ENCODE results near the gene VAV1.
"Not testable (repeated sequence)": the region's sequence is repeated elsewhere in the genome, so short reads cannot be mapped to it uniquely, and the experiment has no call there.

The VAV1 gene

DNA sequence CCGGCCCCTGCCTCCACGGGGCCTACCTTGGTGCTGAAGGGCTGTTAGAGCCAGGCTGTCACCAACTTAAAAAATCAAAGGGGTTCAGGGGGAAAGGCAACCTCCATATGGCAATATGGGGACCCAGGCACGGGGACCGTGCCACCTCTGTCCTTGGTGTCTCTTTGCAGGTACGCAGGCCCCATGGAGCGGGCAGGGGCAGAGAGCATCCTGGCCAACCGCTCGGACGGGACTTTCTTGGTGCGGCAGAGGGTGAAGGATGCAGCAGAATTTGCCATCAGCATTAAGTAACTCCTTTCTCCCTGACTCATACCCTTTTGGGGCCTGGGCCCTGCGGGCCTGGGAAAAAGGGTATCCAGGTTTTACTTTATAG lies 75.3 kb downstream of the VAV1 start:
- DNase-seq (ENCODE audit: low read depth, low spot score), result no peak

DNA sequence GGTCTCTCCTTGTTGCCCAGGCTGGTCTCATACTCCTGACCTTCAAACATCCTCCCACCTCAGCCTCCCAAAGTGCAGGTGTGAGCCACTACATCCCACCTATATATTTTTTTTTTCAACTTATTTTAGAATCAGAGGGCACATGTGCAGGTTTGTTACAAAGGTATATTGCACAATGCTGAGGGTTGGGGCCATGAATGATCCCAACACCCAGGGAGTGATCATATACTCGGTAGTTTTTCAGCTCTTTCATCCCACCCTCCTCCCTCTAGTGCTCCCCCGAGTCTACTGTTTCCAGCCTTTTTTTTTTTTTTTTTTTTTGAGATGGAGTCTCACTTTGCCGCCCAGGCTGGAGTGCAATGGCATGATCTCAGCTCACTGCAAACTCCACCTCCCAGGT lies 76.5 kb downstream of the VAV1 start:
- DNase-seq (ENCODE audit: low read depth, low spot score), result no peak

GRCh38 chr19:6849876-6850275 lies 77.4 kb downstream of the VAV1 start:
- DNase-seq (ENCODE audit: low read depth, low spot score), result no peak

- DNase-seq (ENCODE audit: low read depth, low spot score), result no peak
Observed at GRCh38 chr19:6851359-6851758, 78.9 kb downstream of the VAV1 start.

DNA sequence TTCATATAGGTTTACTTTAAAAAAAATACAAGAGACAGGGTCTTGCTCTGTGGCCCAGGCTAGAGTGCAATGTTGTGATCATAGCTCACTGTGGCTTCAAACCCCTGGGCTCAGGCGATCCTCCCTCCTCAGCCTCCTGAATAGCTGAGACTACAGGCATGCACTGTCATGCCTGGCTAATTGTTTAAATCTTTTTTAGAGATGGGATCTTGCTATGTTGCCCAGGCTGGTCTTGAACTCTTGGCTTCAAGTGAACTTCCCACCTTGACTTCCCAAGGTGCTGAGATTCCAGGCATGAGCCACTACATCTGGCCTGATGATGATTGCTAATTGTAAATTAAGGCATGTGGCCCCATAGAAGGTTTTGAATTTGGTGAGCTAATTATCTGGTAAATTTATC lies 79.5 kb downstream of the VAV1 start:
- no peak for DNase-seq (ENCODE audit: low read depth, low spot score)

DNA sequence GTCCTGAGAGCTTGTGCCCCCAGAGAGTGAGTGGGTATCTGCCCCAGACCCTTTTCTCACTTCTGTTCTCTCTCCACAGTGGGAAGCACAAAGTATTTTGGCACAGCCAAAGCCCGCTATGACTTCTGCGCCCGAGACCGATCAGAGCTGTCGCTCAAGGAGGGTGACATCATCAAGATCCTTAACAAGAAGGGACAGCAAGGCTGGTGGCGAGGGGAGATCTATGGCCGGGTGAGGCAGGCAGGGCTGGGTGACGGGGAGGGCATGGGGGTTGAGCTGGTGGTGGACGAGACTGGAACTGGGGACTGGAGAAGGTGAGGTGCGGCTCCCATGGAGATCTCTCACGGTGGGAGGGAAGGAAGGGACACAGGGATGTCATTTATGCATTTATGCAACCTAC lies 81.4 kb downstream of the VAV1 start:
- DNase-seq (ENCODE audit: low read depth, low spot score), result no peak

DNA sequence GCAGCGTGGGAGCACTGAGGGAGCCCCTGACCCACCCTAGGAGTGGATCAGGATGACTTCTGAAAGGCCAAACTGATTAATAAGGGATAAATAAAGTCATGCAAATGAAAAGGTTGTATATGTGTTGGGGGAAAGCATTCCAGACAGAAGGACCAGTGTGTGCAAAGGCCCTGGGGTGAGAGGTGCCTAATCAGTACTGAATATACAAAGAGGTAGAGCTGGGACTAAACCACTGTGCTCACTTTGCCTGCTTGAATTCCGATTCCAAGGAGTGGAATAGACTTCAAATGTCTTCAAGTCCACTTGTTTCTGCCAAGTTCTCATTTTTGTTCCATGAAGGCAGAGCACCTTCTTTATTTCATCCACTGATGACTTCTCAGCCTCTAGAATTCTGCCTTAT lies 82.2 kb downstream of the VAV1 start:
- no peak for DNase-seq (ENCODE audit: low read depth, low spot score)

- no peak for DNase-seq (ENCODE audit: low read depth, low spot score)
Observed at GRCh38 chr19:6856749-6857372, 84.4 kb downstream of the VAV1 start.

DNA sequence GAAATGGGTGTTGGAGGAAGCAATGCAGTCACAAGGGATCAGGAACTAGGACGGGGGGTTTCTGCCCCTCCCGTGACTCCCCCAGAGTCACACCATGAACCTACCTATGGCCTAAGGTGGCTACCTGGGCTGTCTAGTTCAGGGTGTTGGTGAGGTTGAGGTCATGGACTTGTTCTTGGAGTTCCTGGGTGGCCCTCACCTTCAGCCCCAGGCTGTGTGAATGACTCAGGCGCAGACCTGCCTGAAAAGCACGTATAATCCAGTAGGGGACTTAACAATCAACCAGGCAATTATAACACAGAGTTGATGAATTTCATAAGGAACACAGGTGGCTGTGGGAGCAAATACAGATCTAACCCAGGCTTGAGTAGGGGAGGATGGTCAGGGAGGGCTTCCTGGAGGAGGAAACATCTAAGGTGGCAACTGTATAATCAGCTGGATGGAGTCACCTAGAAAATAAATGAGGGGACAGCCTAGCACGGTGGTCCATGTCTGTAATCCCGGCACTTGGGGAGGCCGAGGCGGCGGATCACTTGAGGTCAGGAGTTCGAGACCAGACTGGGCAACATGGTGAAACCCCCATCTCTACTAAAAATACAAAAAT lies 89.3 kb downstream of the VAV1 start:
- peak; percentile 12 for DNase-seq (ENCODE audit: low read depth, low spot score)

DNA sequence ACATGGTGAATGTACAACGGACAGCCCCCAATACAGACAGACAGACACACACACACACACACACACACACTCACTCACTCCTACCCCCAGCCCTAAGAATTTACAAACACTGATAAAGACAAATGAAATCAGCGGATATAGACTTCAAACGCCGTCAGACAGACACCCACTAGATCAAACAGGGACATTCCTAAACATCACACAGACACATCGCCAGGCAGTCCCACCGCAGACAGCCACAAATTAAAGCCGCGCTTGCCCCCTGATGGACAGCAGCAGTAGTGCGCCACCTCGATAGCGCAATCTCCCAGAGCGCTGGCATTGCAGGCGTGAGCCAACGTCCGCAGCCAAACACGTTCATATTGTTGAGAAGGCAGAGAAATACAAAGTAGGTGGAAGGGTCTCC lies 90.2 kb downstream of the VAV1 start:
- DNase-seq (ENCODE audit: low read depth, low spot score), result peak; percentile 97

DNA sequence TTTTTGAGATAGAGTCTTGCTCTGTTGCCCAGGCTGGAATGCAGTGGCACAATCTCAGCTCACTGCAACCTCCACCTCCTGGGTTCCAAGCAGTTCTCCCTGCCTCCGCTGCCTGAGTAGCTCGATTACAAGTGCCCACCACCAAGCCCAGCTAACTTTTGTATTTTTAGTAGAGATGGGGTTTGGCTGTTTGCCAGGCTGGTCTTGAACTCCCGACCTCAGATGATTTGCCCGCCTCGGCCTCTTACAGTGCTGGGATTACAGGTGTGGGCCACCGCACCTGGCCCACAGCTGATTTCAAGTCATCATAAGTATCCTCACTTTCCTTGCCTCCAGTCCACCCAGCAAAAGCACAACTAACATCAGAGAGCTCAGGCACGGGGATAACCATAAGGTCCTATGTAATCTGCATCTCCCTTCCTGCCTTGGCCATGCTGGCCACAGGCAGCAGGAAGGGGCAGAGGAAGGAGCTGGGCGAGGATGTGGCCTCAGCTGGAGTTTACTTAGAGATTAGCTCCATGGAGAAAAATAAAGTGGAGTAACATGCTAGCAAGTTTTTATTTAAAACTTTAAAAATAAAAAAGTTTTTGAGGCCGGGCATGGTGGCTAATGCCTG lies 91.9 kb downstream of the VAV1 start:
- DNase-seq (ENCODE audit: low read depth, low spot score), result no peak

DNA sequence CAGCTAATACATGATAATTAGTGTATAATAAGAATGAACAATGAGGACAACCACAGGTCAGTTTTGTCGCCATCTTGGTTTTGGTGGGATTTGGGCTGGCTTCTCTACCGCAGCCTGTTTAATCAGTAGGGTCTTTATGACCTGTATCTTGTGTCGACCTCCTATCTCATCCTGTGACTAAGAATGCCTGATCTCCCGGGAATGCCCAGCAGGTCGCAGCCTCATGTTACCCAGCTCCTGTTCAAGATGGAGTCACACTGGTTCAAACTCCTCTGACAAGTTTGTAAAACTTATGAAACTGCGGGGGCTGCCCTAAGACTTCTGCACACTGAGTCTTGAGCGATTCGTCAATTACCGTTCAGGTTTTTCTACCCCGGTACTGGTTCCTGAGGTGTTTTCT lies 93.3 kb downstream of the VAV1 start:
- DNase-seq (ENCODE audit: low read depth, low spot score), result no peak

- no peak for DNase-seq (ENCODE audit: low read depth, low spot score)
Observed at GRCh38 chr19:6866741-6867151, 94.2 kb downstream of the VAV1 start.

- no peak for DNase-seq (ENCODE audit: low read depth, low spot score)
Observed at GRCh38 chr19:6868351-6868750, 95.8 kb downstream of the VAV1 start.

GRCh38 chr19:6869151-6869882 lies 96.8 kb downstream of the VAV1 start:
- not testable (repeated sequence) for DNase-seq (ENCODE audit: low read depth, low spot score)

DNA sequence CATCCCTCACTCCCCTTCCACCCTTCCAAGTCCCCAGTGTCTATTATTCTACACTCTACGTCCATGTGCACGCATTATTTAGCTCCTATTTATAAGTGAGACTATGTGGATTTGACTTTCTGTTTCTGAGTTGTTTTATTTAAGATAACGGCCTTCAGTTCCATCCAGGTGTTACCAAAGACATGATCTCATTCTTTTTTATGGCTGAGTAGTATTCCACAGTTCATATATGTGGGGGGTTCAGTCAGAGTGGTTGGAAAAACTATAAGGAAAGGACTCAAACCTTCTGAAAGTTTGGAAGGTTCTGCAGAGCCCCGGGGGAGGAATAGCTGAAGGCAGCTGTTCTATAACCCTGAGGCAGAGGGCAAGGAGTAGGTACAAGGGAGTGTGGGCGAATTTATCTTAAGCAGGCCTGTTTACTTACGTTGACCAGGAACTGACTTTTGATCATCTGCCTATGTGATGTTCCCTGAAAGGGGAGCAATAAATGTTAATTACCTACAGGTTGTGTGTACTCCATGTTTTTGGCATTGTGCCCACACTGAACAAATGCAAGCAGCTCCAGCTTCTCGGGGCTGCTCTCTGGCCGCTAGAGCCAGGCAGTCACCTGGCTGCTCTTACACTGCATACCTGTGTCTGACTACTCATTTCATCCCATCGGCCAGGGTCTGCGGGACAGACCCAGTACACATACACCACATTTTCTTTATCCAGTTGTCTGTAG lies 101.4 kb downstream of the VAV1 start:
- no peak for DNase-seq (ENCODE audit: low read depth, low spot score)

DNA sequence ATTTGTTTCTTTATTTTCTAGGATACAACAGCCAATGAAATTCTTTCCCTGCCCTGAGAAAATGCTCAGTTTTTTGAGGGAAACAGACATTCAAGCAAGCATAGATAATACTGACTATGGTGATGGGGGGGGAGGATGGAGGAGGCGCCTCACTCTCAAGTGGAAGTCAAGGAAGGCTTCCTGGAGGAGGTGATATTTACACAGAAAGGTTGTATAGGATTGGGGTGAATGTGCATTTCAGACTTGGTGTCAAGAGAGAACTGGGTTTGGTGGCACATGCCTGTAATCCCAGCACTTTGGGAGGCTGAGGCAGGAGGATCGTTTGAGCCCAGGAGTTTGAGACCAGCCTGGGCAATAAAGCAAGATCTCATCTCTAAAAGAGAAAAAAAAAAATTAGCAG lies 102.7 kb downstream of the VAV1 start:
- DNase-seq (ENCODE audit: low read depth, low spot score), result no peak

DNA sequence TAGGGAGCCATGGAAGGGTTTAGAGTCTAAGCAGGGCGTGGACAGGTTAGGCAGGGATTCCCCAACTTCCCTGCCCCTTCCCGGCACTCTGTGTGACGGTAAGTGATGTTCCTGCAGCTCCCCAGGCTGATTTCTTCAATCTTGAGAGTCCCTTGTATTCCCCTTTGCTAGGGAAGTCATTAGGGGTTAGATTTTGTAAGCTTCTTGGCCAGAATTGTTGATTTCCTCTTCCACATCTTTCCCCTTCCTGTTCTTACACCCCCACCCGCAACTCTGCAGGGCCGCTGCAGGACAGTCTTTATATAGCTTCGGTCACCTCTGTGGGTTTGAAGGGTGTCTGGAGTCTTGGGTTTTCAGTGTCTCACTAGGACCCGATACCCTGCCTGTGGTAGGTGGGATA lies 104.2 kb downstream of the VAV1 start:
- no peak for DNase-seq (ENCODE audit: low read depth, low spot score)

DNA sequence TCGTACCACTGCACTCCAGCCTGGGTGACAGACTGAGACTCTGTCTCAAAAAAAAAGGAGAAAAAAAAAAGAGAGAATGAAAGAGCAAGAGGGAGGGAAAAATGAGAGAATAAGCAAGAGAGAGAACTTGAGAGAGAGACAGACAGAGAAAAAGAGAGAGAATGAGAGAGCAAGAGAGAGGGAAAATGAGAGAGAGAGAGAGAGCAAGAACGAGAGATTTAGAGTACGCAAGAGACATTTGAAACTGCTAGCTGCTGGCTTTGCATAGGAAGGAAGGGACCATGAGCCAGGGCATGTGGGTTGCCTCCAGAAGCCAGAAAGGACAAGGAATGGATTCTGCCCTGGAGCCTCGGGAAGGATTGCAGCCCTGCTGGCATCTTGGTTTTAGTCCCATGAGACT lies 105.3 kb downstream of the VAV1 start:
- DNase-seq (ENCODE audit: low read depth, low spot score), result no peak

GRCh38 chr19:6886277-6886897 lies 113.9 kb downstream of the VAV1 start:
- DNase-seq (ENCODE audit: low read depth, low spot score), result no peak

DNA sequence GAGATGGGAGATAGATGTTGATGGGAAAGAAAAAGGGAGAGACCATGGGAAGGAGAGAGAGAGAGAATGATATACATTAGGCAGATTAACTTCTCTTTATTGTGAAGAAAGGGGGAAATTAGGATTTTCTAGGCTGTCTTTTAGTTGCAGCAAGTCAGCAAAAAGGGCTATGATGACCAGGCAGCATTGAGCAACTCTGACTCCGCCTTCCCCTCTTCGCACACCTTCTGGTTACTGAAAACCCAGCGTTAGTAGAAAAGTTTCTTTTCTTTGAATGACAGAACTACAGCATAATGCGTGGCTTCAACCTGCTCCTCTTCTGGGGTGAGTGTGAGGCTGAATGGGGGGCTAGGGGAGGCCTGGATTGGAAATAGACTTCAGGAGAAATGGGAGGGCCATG lies 114.8 kb downstream of the VAV1 start, which contains the start of gene ADGRE1:
Gene ADGRE1, plus strand, starts transcription at position 264 of the 400 bp plus-strand sequence. Its CDS starts 30 bp downstream, at position 294.
- no peak for DNase-seq (ENCODE audit: low read depth, low spot score)

DNA sequence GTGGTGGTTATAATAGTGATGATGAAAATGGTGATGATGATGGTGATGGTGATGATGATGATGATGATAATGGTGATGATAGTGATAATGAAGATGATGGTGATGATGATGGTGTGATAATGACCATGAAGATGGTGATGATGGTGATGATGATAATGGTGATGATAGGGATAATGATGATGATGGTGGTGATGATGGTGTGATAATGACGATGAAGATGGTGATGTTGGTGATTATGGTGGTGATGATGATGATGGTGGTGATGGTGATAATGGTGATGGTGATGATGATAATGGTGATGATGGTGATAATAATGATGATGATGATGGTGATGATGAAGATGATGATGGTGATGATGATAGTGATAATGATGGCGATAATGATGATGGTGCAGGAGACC lies 116.5 kb downstream of the VAV1 start:
- DNase-seq (ENCODE audit: low read depth, low spot score), result no peak
